Bronchial epithelial cell (primary cell): ENCODE data around the gene PEX5. TPM values are rescaled to one million over a fixed set of nuclear protein-coding genes. Genes with fewer than 3 reads are reported as not detected.
"Not testable (repeated sequence)": the region's sequence is repeated elsewhere in the genome, so short reads cannot be mapped to it uniquely, and the experiment has no call there.

Experiments
- DNase-seq: peaks from one replicate; pipeline ENCODE4 v3.0.0-alpha.2; 2010; ENCODE audit warnings: low read depth
- FAIRE-seq: peaks from 2 replicates; lab custom pipeline; 2011; peaks lifted over from hg19 to GRCh38; lab: Jason Lieb, UNC
- H3K27me3 ChIP-seq: 2 replicates; pipeline ENCODE4 v1.5.1; 2011; ENCODE audit warnings: low read length; ENCODE audit not compliant: control insufficient read depth, insufficient read depth
- H3K36me3 ChIP-seq: 2 replicates; pipeline ENCODE4 v1.5.1; 2011; ENCODE audit warnings: low read length; ENCODE audit not compliant: control insufficient read depth, insufficient read depth
- H3K4me3 ChIP-seq: 2 replicates; pipeline ENCODE4 v1.5.1; 2011; ENCODE audit warnings: mild to moderate bottlenecking, low read depth, low read length, control low read depth
- total RNA-seq: library from RNA; depleted of rRNA; stranded (reverse); fragments of >200 nt; gene quantifications from 2 replicates; pipeline ENCODE4 v1.2.1, GENCODE V29; 2014
- TF ChIP-seq, protein P1 (sequence below): IDR thresholded peaks from 2 replicates; pipeline ENCODE4 v1.5.1; 2011; ENCODE audit warnings: mild to moderate bottlenecking, moderate library complexity, low read length, control low read depth, inconsistent platforms; ENCODE audit not compliant: insufficient read depth, severe bottlenecking

PEX5 gene
- total RNA-seq, 1 donor from 2014 or later: 27.9 TPM

DNA sequence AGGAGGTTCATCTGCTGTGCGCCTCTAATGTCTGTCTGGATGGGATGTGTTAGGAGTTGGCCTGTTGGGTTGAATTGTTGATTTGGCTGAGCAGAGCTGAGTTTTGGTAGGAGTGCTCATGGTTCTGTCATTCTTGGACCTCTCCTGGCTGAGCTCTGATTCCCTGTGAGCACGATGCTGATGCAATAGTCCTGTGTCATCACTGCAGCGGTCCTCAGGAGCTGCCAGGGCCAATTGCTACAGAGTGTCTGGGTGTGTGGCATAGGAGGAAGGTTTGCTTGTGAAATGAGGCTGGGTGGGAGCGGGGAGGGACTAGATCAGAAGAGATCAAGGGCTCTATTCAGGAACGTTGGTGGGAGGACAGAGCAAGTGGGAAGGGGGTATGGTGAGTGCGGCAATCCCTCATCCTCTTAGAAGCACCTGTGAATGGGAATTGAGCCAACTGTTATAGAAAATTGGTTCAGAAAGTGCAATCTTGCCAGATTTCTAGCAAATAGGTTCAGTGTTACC is 21.2 kb downstream of the PEX5 start:
- DNase-seq: no peak
- FAIRE-seq: peak; percentile 72
- Histone ChIP-seq H3K36me3 (peaks cover 25% of the 10 kb centered on the region), H3K4me3 (no peak overlapping the region), H3K27me3 (no peaks in the 10 kb centered on the region)
- TF ChIP-seq, protein P1, sequence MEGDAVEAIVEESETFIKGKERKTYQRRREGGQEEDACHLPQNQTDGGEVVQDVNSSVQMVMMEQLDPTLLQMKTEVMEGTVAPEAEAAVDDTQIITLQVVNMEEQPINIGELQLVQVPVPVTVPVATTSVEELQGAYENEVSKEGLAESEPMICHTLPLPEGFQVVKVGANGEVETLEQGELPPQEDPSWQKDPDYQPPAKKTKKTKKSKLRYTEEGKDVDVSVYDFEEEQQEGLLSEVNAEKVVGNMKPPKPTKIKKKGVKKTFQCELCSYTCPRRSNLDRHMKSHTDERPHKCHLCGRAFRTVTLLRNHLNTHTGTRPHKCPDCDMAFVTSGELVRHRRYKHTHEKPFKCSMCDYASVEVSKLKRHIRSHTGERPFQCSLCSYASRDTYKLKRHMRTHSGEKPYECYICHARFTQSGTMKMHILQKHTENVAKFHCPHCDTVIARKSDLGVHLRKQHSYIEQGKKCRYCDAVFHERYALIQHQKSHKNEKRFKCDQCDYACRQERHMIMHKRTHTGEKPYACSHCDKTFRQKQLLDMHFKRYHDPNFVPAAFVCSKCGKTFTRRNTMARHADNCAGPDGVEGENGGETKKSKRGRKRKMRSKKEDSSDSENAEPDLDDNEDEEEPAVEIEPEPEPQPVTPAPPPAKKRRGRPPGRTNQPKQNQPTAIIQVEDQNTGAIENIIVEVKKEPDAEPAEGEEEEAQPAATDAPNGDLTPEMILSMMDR: no peak

DNA sequence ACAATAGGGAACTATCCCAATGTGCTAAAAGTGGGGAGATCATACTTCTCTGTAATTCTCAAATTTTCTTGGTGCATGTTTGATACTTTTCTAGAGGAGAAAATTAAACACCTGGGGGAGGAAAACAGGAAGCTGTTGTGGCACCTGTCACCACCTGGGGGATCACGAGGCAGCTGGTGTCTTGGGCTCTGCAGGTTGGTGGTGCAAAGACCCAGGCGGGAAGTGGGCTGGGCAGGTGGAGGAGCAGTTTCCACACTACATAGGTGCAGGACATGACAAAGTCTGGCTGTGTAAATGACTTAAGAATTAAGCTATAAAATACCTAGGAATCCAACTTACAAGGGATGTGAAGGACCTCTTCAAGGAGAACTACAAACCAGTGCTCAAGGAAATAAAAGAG is 23.2 kb downstream of the PEX5 start:
- no peak for DNase-seq
- FAIRE-seq: no peak
- Histone ChIP-seq H3K4me3 (no peak overlapping the region), H3K36me3 (peaks cover 22% of the 10 kb centered on the region), H3K27me3 (no peaks in the 10 kb centered on the region)
- TF ChIP-seq, protein P1: no peak

GRCh38 chr12:7213745-7214144 is 24.3 kb downstream of the PEX5 start:
- H3K27me3 ChIP-seq, H3K4me3 ChIP-seq, FAIRE-seq, DNase-seq: not testable (repeated sequence)
- H3K36me3 ChIP-seq: peaks cover 19% of the 10 kb centered on the region

GRCh38 chr12:7217475-7218069 is 28.1 kb downstream of the PEX5 start:
- H3K27me3 ChIP-seq: no peaks in the 10 kb centered on the region
- no peak overlapping the region for H3K4me3 ChIP-seq
- TF ChIP-seq, protein P1: no peak
- H3K36me3 ChIP-seq: no peaks in the 10 kb centered on the region
- DNase-seq (no peak), FAIRE-seq (no peak)

DNA sequence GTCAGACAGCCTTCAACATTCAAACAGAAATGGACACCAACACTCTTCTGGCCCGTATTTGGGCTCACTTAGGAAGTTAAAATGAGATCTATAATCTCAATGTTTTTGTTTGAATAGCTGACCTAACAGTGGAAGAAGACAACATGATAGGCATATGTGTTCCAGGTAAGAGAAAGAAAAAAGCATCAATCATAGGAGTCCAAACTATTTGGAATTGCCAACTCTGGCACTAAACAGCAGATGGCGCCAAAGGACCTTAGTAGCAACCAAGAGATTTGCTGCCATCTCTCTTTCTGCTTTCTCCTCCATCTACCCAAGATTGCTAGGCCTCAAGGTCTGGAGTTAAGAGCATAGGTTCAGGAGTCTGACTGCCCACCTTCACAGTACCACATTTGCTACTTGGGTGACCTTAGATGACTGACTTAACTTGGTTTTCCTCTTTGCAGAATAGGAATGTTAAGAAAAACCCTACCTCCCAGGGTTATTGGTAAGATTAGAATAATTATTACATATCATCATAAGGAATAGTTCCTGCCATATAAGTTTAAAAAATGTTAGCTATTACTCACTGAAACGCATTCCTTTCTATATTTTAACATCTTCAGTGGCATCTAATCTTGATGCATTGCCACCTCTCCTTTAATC is 30.2 kb downstream of the PEX5 start:
- H3K4me3 ChIP-seq: no peak overlapping the region
- no peak for FAIRE-seq
- TF ChIP-seq, protein P1: peak; percentile 92
- no peaks in the 10 kb centered on the region for H3K36me3 ChIP-seq
- peak; percentile 67 for DNase-seq
- no peaks in the 10 kb centered on the region for H3K27me3 ChIP-seq

DNA sequence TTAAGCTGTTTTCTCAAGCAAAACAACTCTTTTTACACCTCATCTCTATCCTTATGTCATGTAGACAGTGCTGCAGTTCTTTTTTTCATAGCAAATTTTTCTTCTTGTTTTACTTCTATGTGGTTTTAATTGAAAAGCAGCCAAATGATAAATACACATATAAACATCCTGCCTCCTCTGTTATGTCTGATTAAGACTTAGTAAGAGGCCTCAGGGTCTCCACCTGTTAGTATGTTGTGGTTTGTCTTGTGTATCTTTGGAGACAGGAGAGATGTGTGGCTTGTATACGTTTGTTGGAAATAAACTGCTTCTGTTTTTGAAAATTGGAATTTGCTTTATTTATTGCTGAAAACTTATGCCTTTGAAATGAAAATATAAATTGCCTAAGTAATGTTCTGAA is 32.0 kb downstream of the PEX5 start:
- TF ChIP-seq, protein P1: no peak
- Histone ChIP-seq H3K27me3 (no peaks in the 10 kb centered on the region), H3K4me3 (no peak overlapping the region), H3K36me3 (no peaks in the 10 kb centered on the region)
- DNase-seq (peak; percentile 58), FAIRE-seq (no peak)
